GM19463 (cell line): ENCODE results near the gene FLT3.
A peak's percentile ranks its signal among the peaks of the same experiment; 100 is the strongest.
"Not testable (repeated sequence)": the region's sequence is repeated elsewhere in the genome, so short reads cannot be mapped to it uniquely, and the experiment has no call there.

Experiments used
- ATAC-seq: cut with Tn5 transposase; IDR thresholded peaks from one replicate; pipeline ENCODE4 v1.9.1; 2021; ENCODE audit warnings: mild to moderate bottlenecking, moderate library complexity; ENCODE audit not compliant: unreplicated experiment

The FLT3 gene

DNA sequence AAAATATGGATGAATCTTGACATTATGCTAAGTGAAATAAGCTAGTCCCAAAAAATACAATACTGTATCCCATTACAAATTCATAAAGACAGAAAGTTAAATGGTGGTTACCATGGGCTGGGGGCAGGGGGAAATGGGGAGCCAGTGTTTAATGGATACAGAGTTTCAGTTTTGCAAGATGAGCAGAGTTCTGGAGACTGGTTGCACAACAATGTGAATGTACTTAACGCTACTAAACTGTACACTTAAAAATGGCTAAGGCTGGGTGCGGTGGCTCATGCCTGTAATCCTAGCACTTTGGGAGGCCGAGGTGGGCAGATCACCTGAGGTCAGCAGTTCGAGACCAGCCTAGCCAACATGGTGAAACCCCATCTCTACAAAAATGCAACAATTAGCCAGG lies 1.5 kb upstream of the FLT3 start:
- not testable (repeated sequence) for ATAC-seq

DNA sequence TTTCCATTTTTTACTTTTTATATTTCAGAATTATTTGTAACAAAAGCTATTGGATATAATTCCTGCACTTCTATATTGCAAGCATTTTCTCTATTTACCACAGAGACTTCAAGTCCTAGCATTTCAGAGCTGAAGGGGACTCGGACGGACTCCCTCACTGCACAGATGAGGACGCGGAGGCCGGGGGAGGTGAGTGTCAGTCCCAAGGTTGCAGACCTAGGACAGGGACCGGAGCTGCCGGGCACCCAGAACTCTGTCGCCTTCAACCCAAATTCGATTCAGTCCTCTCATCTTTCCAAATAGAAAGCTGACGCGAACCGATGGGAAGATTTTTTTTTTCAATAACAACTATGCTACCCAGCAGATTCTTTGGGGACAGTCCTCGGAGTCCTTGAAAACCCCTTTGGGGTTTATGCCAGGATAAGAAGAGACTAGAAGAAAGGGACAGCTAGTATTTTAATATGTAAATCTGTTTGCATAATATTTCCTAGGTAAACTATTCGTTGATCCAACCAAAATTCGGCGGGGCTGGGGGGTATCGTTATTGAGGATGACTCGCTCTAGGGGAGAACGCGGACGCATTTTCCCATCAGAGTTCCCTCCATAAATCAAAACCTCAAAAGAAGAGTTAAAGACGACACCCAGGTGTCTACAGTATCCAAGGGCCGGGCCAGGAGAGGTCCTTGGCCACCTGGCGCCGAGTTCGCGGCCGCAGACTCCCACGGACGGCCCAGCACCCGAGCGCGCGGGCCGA lies 803 bp downstream of the FLT3 start:
- ATAC-seq = peak; percentile 15

DNA sequence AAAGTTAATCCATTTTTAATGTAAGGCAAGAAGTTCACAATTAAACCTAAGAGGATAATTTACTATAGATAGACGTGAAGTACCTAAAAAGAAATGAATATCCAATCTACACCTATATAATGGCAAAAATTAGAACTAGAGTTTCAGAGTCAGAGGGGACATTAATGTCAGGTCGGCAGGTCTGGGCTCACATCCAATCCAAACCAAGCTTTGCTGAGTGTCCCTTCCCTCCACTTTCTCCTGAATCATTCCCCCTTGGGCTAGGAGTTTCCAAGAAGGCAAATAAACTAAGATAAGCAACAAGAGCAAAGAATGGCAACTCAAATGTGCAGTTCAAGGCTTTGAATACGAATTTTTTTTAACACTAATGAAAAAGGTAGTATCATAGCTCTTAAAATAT lies 2.9 kb downstream of the FLT3 start:
- no peak for ATAC-seq

DNA sequence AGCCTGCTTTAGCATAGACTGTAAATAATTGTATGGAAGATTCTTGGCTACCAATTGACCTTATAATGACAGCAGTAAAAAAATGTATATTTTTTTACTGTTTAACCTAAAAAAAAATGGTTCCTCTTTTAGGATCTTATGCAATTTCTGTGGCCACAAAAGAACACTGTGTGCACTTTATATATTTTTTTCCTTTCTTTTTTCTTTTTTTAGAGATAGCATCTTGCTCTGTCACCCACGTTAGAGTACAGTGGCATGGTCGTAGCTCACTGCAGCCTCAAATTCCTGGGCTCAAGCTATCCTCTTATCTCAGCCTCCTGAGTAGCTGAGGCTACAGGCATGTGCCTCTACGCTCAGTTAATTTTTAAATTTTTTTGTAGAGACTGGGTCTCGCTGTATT lies 6.1 kb downstream of the FLT3 start:
- ATAC-seq = no peak

DNA sequence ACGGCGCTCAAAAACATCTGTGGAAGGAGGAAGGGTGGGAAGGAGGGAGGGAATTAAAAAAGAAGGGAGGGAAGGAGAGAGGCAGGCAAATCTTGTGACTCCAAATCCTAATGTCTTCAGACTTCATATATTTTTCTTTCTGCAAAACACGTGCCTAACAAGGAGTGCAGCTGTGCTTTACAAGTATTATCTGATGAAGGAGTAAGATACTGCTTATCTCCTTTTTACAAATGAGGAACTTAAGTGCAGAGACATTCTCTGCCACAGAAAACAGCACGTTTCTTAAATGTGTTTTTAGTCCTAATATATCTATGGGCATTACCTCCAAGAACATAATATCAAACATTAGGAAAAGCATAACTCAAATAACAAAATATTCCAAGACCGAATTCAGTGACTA lies 6.5 kb downstream of the FLT3 start:
- no peak for ATAC-seq

DNA sequence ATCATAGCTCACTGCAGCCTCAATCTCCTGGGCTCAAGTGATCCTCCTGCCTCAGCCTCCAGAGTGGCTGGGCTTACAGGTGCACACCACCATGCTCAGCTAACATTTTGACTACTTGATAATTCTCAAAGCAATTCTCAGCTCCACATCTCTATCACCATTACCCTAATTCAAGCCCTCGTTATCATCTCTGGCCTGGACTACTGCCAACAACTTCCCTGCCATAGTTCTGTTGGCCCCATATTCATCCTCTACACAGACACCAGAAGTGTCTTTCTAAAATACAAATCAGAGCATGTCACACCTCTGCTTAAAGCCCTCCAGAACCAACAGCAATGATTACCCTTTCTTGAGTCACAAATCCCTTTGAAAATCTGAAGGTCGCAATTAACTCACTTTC lies 7.9 kb downstream of the FLT3 start:
- no peak for ATAC-seq

DNA sequence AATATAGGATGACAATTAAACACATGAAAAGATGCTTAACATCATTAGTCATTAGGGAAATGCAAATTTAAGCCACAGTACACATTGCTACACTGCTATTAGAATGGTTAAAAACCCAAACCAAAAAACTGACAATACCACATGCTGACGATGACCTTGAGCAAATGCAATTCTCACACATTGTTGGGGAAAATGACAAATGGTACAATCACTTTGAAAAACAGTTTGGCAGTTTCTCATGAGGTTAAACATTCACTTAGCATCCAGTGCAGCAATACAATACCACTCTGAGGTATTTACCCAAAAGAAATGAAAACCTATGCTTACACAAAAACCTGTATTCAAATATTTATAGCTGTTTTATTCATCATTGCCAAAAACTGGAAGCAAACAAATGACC lies 11.3 kb downstream of the FLT3 start:
- no peak for ATAC-seq

DNA sequence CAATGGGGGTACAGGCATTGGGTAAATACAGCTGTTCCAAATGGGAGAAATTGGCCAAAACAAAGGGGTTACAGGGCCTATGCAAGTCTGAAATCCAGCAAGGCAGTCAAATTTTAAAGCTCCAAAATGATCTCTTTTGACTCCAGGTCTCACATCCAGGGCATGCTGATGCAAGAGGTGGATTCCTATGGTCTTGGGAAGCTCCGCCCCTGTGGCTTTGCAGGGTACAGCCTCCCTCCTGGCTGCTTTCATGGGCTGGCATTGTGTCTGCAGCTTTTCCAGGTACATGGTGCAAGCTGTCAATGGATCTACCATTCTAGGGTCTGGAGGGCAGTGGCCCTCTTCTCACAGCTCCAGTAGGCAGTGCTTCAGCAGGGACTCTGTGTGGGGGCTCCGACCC lies 22.6 kb downstream of the FLT3 start:
- not testable (repeated sequence) for ATAC-seq

DNA sequence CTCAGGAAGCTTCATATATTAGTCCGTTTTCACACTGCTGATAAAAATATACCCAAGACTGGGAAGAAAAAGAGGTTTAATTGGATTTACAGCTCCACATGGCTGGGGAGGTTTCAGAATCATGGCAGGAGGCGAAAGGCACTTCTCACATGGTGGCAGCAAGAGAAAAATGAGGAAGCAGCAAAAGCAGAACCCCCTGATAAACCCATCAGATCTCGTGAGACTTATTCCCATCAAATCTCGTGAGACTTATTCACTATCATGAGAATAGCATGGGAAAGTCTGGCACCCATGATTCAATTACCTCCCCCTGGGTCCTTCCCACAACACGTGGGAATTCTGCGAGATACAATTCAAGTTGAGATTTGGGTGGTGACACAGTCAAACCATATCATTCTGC lies 23.1 kb downstream of the FLT3 start:
- no peak for ATAC-seq

DNA sequence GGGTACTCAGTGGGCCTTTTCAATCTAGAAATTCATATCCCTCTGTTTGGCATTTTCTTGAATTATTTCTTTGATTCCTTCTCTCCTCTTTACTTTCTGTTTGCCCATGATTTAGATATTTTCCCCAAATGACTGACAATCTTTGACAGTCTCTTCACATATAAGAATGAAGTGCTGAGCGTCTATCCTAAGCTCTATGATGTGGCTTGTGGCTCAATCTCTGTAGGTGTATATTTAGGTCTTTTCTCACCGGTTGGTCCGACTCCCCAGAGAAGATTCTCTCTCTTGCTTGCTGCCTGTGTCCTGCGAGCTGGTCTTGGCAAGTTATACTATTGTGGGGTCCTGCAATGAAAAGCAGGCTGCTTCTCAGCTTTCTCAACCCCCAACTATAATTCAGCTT lies 29.0 kb downstream of the FLT3 start:
- no peak for ATAC-seq

DNA sequence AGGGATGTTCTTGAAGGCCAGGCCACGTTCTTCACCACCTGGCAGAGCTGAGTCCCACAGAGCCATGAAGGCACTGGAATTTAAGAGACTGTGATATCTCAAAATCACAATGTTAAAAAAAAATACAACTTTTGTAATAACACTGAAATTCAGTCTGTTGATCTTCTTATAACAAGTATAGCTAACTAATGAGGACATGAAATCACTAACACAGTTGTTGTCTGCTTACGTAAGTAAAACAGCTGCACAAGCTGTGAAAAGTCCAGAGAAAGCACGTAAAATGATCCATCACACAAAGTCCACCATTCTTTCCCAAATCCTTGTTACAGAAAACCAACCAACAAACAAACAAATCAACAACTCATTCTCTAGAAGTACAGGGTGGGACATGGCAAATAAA lies 32.9 kb downstream of the FLT3 start:
- no peak for ATAC-seq

DNA sequence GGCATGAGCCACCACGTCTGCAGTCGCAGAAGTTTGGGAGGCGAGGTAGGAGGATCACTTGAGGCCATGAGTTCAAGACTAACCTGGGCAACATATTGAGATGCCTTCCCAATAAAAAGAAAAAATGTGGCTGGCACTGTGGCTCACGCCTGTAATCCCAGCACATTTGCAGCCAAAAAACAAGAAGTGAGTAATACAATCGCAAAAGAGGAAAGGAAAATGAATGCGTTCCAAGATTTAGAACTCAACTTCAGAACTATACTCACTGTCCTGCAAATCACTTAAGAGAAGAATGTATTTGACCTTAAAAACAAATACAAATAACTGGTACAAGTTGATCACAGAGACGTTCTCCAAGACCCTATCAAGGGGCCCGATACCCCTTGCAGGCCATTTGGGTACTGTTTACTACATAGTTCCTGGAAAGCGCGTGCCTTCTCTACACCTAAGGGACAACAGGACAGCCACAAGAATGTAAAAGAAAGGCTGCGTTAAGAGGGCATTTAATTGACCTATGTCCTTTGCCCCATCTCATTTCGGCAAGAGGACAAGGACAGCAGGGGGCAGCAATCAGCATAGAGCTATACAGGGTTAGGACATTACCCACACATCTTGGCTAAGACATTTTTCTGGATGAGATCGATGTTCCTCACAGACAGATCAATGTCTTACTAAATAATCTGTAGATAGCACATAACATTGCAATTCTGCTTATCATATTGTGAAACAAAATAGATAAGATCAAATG lies 41.3 kb downstream of the FLT3 start:
- ATAC-seq = no peak

DNA sequence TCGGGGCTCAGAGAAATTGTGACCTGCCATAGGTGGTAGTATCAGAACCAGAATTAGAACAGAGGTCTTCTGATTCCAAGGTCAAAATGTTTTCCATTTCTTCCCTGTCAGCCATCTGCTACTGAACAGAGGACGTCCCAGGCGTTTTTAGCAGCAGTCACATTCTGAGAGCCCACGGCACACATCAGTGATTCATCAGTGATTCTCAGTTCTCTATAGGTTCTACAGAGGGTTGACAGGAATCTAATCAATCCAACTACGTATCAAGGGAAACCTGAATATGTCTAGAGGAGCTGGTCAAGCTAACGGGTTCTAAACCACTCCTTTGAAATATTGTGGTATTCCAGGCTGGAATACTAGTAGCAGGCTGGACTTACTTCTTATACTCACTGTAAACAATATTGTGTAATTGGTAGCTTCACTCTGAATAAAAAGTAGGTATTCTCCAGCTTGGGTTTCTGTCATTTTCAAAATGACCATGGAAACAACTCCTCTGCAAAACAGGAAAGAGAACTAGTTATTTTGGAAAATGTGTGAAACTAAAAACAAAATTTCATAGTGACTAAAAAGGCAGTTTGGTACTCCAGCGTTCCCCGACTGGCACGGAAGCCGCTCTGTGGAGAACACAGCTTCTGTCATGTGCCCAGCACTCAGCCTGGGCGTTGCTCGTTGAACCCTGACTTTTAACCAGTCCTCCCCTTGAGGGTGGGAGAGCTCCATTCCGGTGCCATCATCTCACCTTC lies 43.2 kb downstream of the FLT3 start:
- peak; percentile 66 for ATAC-seq

DNA sequence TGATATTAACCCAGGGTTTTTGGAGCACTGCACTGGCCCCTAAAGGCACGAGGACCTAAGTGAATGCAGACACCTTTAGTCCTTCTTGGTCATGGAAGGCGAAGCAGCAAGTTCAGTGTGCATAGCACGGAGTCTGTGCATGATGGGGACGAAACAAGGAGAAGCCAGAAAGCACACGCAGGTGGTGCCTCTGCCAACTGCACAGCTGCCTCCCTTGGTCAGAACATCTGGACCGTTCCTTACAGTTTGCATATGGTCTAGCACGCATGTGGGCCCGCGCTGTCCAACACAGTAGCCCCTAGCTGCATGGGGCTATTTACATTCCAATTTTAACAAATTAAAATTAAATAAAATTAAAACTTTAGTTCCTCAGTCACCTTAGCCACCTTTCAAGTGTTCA lies 44.0 kb downstream of the FLT3 start:
- ATAC-seq = no peak

DNA sequence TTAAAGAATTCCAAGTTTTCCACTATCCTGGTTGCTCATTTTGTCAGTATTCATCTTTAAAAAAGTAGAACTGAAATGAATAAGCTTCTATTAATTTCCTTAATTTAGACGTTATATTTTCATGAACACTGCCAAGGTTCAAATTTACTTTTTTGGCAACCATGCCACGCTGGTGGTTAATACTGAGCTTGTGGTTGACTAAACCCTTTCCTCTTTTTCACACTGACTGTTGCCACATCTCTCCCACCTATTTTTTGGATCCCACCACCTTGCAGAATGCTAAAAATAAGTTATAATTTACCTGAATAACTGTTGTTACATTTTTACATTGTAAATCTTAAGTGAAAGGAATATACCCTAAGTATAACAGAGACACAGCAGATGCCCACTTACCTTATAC lies 45.0 kb downstream of the FLT3 start:
- no peak for ATAC-seq

DNA sequence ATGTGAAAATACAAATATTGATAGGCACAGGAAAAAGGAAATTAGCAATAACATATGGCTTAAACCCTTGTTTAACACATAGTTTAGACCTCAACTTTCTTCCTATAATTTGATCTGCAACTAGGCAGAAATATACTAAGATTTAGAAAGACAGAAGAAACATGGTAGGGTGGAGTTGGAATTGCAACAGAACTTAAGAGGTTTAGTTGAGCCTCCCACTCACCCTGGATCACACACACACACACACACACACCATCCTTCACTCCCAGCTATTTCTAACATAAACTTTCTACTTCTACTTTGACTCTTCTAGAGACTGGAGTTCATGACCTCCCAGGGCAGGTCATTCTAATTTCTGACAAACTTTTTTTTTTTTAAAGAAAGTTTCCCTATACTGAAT lies 47.4 kb downstream of the FLT3 start:
- ATAC-seq = no peak

DNA sequence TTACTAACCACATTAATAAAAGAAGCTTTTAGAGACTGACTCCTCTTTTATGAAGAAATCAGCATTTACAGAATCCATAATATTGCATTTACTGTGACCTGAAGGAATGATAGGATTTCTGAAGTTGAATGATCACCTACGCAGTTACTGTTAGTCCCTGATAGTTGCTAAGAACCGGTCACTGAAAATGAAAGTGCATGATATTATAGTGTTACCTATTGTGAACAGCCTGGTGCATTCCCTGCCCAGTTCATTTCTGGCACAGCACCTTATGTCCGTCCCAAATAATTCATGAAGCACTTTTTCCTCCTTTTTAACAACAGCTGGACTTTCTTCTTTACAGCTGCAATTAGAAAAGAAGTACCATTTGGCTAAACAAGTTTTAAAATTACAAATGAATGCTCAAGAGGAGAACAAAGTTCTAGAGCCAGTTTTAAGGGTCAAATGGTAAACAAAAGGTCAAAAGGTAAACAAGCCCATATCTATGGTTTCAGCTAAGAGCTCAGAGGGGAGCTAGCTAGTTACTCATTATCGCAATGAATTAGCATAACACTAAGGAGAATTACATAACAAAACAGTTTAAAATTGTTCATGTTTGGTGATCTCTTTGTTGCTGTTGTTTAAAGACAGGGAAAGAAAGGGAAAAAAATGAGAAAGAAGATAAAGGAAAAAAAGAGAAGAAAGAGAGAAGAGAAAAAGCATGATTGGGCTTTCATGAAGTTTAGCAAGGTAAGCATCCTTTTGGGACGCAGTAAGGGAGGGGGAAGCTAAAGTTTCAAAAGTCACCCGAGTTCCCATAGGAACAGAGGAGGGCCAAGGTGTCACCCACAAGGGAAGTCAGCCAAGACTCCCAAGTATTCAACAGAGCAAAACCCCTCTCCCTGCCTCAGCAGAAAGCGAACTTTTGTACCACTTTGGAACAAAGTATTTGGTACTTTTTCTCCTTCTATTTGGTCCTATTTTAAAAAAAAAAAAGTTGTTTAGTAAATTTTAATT lies 50.2 kb downstream of the FLT3 start:
- ATAC-seq = peak; percentile 47

DNA sequence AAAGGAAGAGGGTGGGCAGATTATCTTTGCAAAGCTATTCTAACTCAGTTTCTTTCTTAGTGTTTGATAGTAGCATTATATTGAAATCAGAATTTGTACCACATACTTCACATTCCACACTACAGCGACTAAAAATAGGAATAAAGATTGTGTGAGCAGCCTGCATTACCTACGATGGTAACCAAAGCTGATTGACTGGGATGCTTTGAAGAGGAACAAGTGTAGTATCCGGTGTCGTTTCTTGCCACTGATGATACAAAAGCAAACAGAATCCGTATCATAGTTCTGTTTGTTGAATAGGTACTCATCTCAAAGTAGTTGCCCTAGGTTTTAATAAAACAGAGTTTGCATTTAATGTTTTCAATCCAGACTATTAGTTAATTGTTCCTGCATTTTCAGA lies 51.2 kb downstream of the FLT3 start:
- no peak for ATAC-seq

DNA sequence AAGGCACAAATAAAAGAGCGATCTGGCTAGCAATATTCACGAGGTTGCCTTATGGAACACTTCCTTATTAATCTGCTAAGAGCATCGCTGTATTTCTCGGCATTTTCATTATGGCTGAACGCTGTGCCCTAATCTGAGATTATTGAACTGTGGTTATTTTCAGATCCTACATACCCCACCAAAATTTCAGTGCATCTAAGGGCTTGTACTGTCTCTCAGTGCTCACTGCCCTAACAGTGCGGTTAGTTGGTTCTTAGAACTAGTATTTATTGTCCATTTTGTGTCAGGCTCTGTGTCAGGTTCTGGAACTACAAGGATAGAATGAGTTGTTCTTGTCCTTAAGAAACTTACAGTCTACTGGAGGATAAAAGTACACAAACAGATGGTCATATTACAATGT lies 51.6 kb downstream of the FLT3 start:
- ATAC-seq = no peak

DNA sequence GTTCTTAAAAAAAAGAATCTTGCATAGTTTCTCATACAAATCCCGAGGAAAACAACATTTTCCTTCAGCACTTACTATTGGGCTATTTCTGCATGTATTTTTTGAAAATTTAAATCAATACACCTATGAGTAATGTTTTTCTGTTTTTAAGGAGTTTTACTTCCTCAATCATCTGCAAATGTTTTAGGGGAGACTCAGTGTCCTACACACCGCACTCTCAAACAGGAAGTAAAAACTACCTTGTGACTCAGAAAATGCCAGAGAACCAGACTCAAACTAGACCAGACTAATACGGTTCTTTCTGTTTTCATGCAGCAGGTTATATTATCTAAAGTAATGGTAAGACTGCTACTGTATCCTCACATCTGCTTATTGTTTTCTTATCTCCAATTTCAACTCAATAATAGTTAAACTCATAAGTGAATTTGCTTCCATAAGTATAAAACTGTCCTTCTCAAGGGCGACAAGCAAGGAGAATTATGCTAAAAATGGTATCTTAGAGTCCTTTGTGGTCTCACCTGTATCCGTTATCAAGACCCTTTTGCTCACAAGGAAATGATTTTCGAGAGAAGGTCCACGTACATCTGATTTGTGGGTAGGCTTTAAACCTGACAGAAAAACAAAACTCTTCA lies 52.5 kb downstream of the FLT3 start:
- peak; percentile 87 for ATAC-seq
